HepG2 (cell line): Measurements from ENCODE around the gene MLST8. TPM values are rescaled to one million over a fixed set of nuclear protein-coding genes. Genes with fewer than 3 reads are reported as not detected.

Source experiments
- ADNP ChIP-seq: sonication (generic); formaldehyde crosslinking; IDR thresholded peaks from 2 replicates; pipeline ENCODE4 v1.4.0; 2020; ENCODE audit warnings: missing genetic modification reagents
- ARNT ChIP-seq: fragments of 450-650 bp; IDR thresholded peaks from 2 replicates; pipeline ENCODE4 v1.6.1; 2017
- ESRRA ChIP-seq: sonication (generic); formaldehyde crosslinking; IDR thresholded peaks from 2 replicates; pipeline ENCODE4 v1.5.1; 2020; ENCODE audit warnings: mild to moderate bottlenecking, low read depth, missing genetic modification reagents
- GATAD1 ChIP-seq: IDR thresholded peaks from 2 replicates; pipeline ENCODE4 v1.6.1; 2016; ENCODE audit warnings: missing genetic modification reagents, missing compliant biosample characterization
- JUNB ChIP-seq: sonication (generic); formaldehyde crosslinking; IDR thresholded peaks from 2 replicates; pipeline ENCODE4 v1.8.0; 2022; ENCODE audit warnings: missing genetic modification reagents, mild to moderate bottlenecking, borderline replicate concordance
- KDM5A ChIP-seq: fragments of 200-600 bp; sonication (generic); IDR thresholded peaks from 2 replicates; pipeline ENCODE4 v1.7.0; 2018; ENCODE audit warnings: antibody characterized with exemption, mild to moderate bottlenecking, low read length, borderline replicate concordance
- POLR2A ChIP-seq, 2 experiments: IDR thresholded peaks; 2 replicates each; pipeline ENCODE4 v1.6.1; 2011; ENCODE audit warnings: low read depth in 2 of 2, low read length in 2 of 2, mild to moderate bottlenecking in 1 of 2, moderate library complexity in 1 of 2; ENCODE audit not compliant: insufficient read depth in 1 of 2
- RARG ChIP-seq: sonication (generic); formaldehyde crosslinking; IDR thresholded peaks from 2 replicates; pipeline ENCODE4 v1.4.0; 2020; ENCODE audit warnings: low read depth, mild to moderate bottlenecking, missing genetic modification reagents
- RXRA ChIP-seq: sonication (generic); formaldehyde crosslinking; IDR thresholded peaks from 2 replicates; pipeline ENCODE4 v1.5.1; 2020; ENCODE audit warnings: missing genetic modification reagents
- SAP130 ChIP-seq: IDR thresholded peaks from 2 replicates; pipeline ENCODE4 v1.6.1; 2016; ENCODE audit warnings: low read depth
- SATB2 ChIP-seq: sonication (generic); formaldehyde crosslinking; IDR thresholded peaks from 2 replicates; pipeline ENCODE4 v1.5.0; 2020; ENCODE audit warnings: missing genetic modification reagents
- SKI ChIP-seq: fragments of 450-650 bp; IDR thresholded peaks from one replicate; pipeline ENCODE4 v1.6.1; 2018; ENCODE audit warnings: mild to moderate bottlenecking; ENCODE audit not compliant: partially characterized antibody
- SMAD9 ChIP-seq: sonication (generic); formaldehyde crosslinking; IDR thresholded peaks from 2 replicates; pipeline ENCODE4 v1.5.1; 2020; ENCODE audit warnings: mild to moderate bottlenecking, missing genetic modification reagents
- SRSF1 ChIP-seq: fragments of 200-400 bp; formaldehyde crosslinking; optimal IDR thresholded peaks from 2 replicates; pipeline ENCODE3; 2017; ENCODE audit warnings: mild to moderate bottlenecking, low read depth, low read length, moderate library complexity
- SSRP1 ChIP-seq: IDR thresholded peaks from 2 replicates; pipeline ENCODE4 v1.6.1; 2016; ENCODE audit warnings: control low read depth
- TCF7 ChIP-seq: sonication (generic); IDR thresholded peaks from 2 replicates; pipeline ENCODE4 v1.6.1; 2016; ENCODE audit warnings: antibody characterized with exemption, low read depth
- TOE1 ChIP-seq: sonication (generic); formaldehyde crosslinking; IDR thresholded peaks from 2 replicates; pipeline ENCODE4 v1.4.0; 2020; ENCODE audit warnings: mild to moderate bottlenecking, missing genetic modification reagents
- ZFP82 ChIP-seq: sonication (generic); formaldehyde crosslinking; IDR thresholded peaks from 2 replicates; pipeline ENCODE4 v1.5.1; 2020; ENCODE audit warnings: mild to moderate bottlenecking, missing genetic modification reagents, borderline replicate concordance
- ZNF501 ChIP-seq: sonication (generic); formaldehyde crosslinking; IDR thresholded peaks from 2 replicates; pipeline ENCODE4 v1.5.1; 2020; ENCODE audit warnings: mild to moderate bottlenecking, moderate library complexity, missing genetic modification reagents
- ZNF543 ChIP-seq: sonication (generic); formaldehyde crosslinking; IDR thresholded peaks from 2 replicates; pipeline ENCODE4 v1.4.0; 2020; ENCODE audit warnings: mild to moderate bottlenecking, missing genetic modification reagents
- ZNF549 ChIP-seq: sonication (generic); formaldehyde crosslinking; IDR thresholded peaks from 2 replicates; pipeline ENCODE4 v1.5.0; 2020; ENCODE audit warnings: missing genetic modification reagents
- ZNF569 ChIP-seq: sonication (generic); formaldehyde crosslinking; IDR thresholded peaks from 2 replicates; pipeline ENCODE4 v1.5.0; 2020; ENCODE audit warnings: mild to moderate bottlenecking, missing genetic modification reagents, moderate library complexity, borderline replicate concordance
- ZNF615 ChIP-seq: sonication (generic); formaldehyde crosslinking; IDR thresholded peaks from 2 replicates; pipeline ENCODE4 v1.5.0; 2020; ENCODE audit warnings: mild to moderate bottlenecking, missing genetic modification reagents, borderline replicate concordance
- polyA plus RNA-seq, 8 experiments: library from polyadenylated mRNA; depleted of rRNA in 3 of 8; stranded (reverse) in 7 of 8; unstranded in 1 of 8; fragments of >200 nt; fragmentation: Illumina TruSeq in 4 of 8; extraction: Trizol in 4 of 8; gene quantifications; 2 replicates each; pipeline versions ENCODE4 v1.2.1 to v1.2.3, GENCODE V29; 2011 to 2016; ENCODE audit warnings: low read depth in 4 of 8, missing spikeins in 1 of 8, mixed read lengths in 1 of 8; ENCODE audit not compliant: insufficient read depth in 1 of 8
- total RNA-seq, 5 experiments: library from RNA; depleted of rRNA; stranded (reverse); fragments of >200 nt; fragmentation: Illumina TruSeq; extraction: Trizol; gene quantifications; 2 replicates each; pipeline ENCODE4 v1.2.3, GENCODE V29; 2016; ENCODE audit warnings: low read depth in 1 of 5
- TF ChIP-seq, protein P1 (sequence below): sonication (generic); formaldehyde crosslinking; conservative IDR thresholded peaks from 2 replicates; pipeline ENCODE4 v1.8.0; 2022; ENCODE audit warnings: low read depth, missing genetic modification reagents
- TF ChIP-seq, protein P2 (sequence below): sonication (generic); formaldehyde crosslinking; IDR thresholded peaks from 2 replicates; pipeline ENCODE4 v1.4.0; 2020; ENCODE audit warnings: low read depth, missing genetic modification reagents
- TF ChIP-seq, protein P3 (sequence below): sonication (generic); formaldehyde crosslinking; conservative IDR thresholded peaks from 2 replicates; pipeline ENCODE4 v1.4.0; 2020; ENCODE audit warnings: missing genetic modification reagents
- TF ChIP-seq, protein P4 (sequence below): IDR thresholded peaks from 2 replicates; pipeline ENCODE4 v1.6.1; 2016; ENCODE audit warnings: control low read depth

MLST8 gene
- total and polyA plus RNA-seq, 2 of the 13 experiments (the other 11 are each of a cell fraction or from before 2014, with no cell fraction given), result 30.8 to 72.7 TPM

DNA sequence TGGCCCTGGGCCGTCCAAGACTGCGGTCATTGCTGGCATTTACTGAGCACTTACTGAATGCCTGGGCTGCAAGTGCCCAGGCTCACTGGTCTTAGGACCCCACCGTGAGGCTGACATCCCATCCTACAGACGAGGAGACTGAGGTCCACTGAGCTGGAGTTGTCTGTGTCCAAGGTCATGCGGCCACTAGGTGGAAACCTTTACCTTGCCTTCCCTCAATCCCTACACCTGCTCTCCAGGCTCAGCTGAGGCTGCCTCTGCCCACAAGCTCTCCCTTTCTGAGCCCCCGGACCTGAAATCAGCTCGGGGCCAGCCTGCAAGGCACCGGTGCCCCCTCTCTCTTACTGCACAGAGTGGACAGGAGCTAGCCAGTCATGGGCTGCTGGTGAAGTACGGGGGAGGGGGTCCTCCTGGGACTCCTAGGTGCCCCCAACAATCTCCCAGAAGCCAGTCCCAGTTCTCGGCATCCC is 10.4 kb upstream of the MLST8 start (continued):
- TF ChIP-seq TCF7 (no peak), SKI (no peak), ADNP (CRISPR knock-in tag) (peak; percentile 97), ZNF569 (CRISPR knock-in tag) (no peak), ZFP82 (no peak), RARG (no peak), ZNF501 (CRISPR knock-in tag) (0 out of 2 replicates have a peak, but pooled peaks have one; percentile 32), ZNF615 (CRISPR knock-in tag) (no peak), TOE1 (CRISPR knock-in tag) (no peak), ESRRA (CRISPR knock-in tag) (no peak), POLR2A (IDR thresholded peaks at IDR 0.05; ENCODE audit: insufficient read depth in 1 of 2, low read depth in 2 of 2, low read length in 2 of 2) (no peak), ZNF543 (CRISPR knock-in tag) (0 out of 2 replicates have a peak, but pooled peaks have one; percentile 50), SAP130 (CRISPR knock-in tag) (peak; percentile 54; the same call in 1 of the 2 replicates), SSRP1 (CRISPR knock-in tag) (no peak), ARNT (no peak), KDM5A (no peak), JUNB (CRISPR knock-in tag) (no peak), SRSF1 (no peak), ZNF549 (CRISPR knock-in tag) (no peak), SATB2 (CRISPR knock-in tag) (no peak), SMAD9 (CRISPR knock-in tag) (no peak), GATAD1 (no peak), RXRA (CRISPR knock-in tag) (no peak)
- TF ChIP-seq, protein P1, sequence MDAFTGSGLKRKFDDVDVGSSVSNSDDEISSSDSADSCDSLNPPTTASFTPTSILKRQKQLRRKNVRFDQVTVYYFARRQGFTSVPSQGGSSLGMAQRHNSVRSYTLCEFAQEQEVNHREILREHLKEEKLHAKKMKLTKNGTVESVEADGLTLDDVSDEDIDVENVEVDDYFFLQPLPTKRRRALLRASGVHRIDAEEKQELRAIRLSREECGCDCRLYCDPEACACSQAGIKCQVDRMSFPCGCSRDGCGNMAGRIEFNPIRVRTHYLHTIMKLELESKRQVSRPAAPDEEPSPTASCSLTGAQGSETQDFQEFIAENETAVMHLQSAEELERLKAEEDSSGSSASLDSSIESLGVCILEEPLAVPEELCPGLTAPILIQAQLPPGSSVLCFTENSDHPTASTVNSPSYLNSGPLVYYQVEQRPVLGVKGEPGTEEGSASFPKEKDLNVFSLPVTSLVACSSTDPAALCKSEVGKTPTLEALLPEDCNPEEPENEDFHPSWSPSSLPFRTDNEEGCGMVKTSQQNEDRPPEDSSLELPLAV (CRISPR knock-in tag), result no peak
- TF ChIP-seq, protein P2, sequence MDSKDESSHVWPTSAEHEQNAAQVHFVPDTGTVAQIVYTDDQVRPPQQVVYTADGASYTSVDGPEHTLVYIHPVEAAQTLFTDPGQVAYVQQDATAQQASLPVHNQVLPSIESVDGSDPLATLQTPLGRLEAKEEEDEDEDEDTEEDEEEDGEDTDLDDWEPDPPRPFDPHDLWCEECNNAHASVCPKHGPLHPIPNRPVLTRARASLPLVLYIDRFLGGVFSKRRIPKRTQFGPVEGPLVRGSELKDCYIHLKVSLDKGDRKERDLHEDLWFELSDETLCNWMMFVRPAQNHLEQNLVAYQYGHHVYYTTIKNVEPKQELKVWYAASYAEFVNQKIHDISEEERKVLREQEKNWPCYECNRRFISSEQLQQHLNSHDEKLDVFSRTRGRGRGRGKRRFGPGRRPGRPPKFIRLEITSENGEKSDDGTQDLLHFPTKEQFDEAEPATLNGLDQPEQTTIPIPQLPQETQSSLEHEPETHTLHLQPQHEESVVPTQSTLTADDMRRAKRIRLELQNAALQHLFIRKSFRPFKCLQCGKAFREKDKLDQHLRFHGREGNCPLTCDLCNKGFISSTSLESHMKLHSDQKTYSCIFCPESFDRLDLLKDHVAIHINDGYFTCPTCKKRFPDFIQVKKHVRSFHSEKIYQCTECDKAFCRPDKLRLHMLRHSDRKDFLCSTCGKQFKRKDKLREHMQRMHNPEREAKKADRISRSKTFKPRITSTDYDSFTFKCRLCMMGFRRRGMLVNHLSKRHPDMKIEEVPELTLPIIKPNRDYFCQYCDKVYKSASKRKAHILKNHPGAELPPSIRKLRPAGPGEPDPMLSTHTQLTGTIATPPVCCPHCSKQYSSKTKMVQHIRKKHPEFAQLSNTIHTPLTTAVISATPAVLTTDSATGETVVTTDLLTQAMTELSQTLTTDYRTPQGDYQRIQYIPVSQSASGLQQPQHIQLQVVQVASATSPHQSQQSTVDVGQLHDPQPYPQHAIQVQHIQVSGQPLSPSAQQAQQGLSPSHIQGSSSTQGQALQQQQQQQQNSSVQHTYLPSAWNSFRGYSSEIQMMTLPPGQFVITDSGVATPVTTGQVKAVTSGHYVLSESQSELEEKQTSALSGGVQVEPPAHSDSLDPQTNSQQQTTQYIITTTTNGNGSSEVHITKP (CRISPR knock-in tag), result no peak
- TF ChIP-seq, protein P3, sequence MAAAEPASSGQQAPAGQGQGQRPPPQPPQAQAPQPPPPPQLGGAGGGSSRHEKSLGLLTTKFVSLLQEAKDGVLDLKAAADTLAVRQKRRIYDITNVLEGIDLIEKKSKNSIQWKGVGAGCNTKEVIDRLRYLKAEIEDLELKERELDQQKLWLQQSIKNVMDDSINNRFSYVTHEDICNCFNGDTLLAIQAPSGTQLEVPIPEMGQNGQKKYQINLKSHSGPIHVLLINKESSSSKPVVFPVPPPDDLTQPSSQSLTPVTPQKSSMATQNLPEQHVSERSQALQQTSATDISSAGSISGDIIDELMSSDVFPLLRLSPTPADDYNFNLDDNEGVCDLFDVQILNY (CRISPR knock-in tag), result no peak
- TF ChIP-seq, protein P4, sequence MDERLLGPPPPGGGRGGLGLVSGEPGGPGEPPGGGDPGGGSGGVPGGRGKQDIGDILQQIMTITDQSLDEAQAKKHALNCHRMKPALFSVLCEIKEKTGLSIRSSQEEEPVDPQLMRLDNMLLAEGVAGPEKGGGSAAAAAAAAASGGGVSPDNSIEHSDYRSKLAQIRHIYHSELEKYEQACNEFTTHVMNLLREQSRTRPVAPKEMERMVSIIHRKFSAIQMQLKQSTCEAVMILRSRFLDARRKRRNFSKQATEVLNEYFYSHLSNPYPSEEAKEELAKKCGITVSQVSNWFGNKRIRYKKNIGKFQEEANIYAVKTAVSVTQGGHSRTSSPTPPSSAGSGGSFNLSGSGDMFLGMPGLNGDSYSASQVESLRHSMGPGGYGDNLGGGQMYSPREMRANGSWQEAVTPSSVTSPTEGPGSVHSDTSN (CRISPR knock-in tag), result no peak
